ENCODE measurements around the gene COL11A2.
A peak's percentile ranks its signal among the peaks of the same experiment; 100 is the strongest.
"Not testable (repeated sequence)": the region's sequence is repeated elsewhere in the genome, so short reads cannot be mapped to it uniquely, and the experiment has no call there.

COL11A2 gene

GRCh38 chr6:33160728-33161344 is 31.4 kb downstream of the COL11A2 start:
- no peaks in the 10 kb centered on the region for H3K9me3 ChIP-seq (ENCODE audit: control insufficient read depth, insufficient read depth, low read depth, low read length)
- peaks cover 31% of the 10 kb centered on the region for H3K27me3 ChIP-seq (ENCODE audit: control insufficient read depth, insufficient read depth, low read length)
- H3K36me3 ChIP-seq (ENCODE audit: control insufficient read depth, insufficient read depth, low read length): no peaks in the 10 kb centered on the region
- no peak overlapping the region for H3K27ac ChIP-seq (ENCODE audit: low read depth, low read length)
- H3K4me3 ChIP-seq (ENCODE audit: low read depth, low read length): peak overlapping the region; percentile 71
- H3K4me1 ChIP-seq (ENCODE audit: control insufficient read depth, insufficient read depth, low read length): peaks cover 15% of the 10 kb centered on the region
- no peak overlapping the region for H3K9ac ChIP-seq (ENCODE audit: low read length)

GRCh38 chr6:33160096-33160495 is 32.2 kb downstream of the COL11A2 start:
- no peaks in the 10 kb centered on the region for H3K9me3 ChIP-seq (ENCODE audit: control insufficient read depth, insufficient read depth, low read depth, low read length)
- peaks cover 15% of the 10 kb centered on the region for H3K4me1 ChIP-seq (ENCODE audit: control insufficient read depth, insufficient read depth, low read length)
- H3K9ac ChIP-seq (ENCODE audit: low read length): no peak overlapping the region
- H3K36me3 ChIP-seq (ENCODE audit: control insufficient read depth, insufficient read depth, low read length): no peaks in the 10 kb centered on the region
- peaks cover 29% of the 10 kb centered on the region for H3K27me3 ChIP-seq (ENCODE audit: control insufficient read depth, insufficient read depth, low read length)
- no peak overlapping the region for H3K4me3 ChIP-seq (ENCODE audit: low read depth, low read length)
- H3K27ac ChIP-seq (ENCODE audit: low read depth, low read length): no peak overlapping the region

- Histone ChIP-seq H3K27ac (ENCODE audit: low read depth, low read length) (no peak overlapping the region), H3K36me3 (ENCODE audit: control insufficient read depth, insufficient read depth, low read length) (no peaks in the 10 kb centered on the region), H3K9ac (ENCODE audit: low read length) (no peak overlapping the region), H3K4me1 (ENCODE audit: control insufficient read depth, insufficient read depth, low read length) (peaks cover 11% of the 10 kb centered on the region), H3K4me3 (ENCODE audit: low read depth, low read length) (no peak overlapping the region), H3K9me3 (ENCODE audit: control insufficient read depth, insufficient read depth, low read depth, low read length) (0 out of 2 replicates have a peak, but pooled peaks cover 5% of the 10 kb centered on the region), H3K27me3 (ENCODE audit: control insufficient read depth, insufficient read depth, low read length) (peaks cover 10% of the 10 kb centered on the region)
These were observed 35.3 kb downstream of the COL11A2 start for GRCh38 chr6:33156964-33157363.

GRCh38 chr6:33156561-33156960 is 35.7 kb downstream of the COL11A2 start:
- H3K36me3 ChIP-seq (ENCODE audit: control insufficient read depth, insufficient read depth, low read length): no peaks in the 10 kb centered on the region
- no peak overlapping the region for H3K9ac ChIP-seq (ENCODE audit: low read length)
- peaks cover 6% of the 10 kb centered on the region; the same call in 1 of the 2 replicates for H3K27me3 ChIP-seq (ENCODE audit: control insufficient read depth, insufficient read depth, low read length)
- H3K4me3 ChIP-seq (ENCODE audit: low read depth, low read length): no peak overlapping the region
- H3K9me3 ChIP-seq (ENCODE audit: control insufficient read depth, insufficient read depth, low read depth, low read length): peaks cover 8% of the 10 kb centered on the region; the same call in 1 of the 2 replicates
- H3K27ac ChIP-seq (ENCODE audit: low read depth, low read length): no peak overlapping the region
- H3K4me1 ChIP-seq (ENCODE audit: control insufficient read depth, insufficient read depth, low read length): peaks cover 8% of the 10 kb centered on the region

GRCh38 chr6:33154349-33154748 is 37.9 kb downstream of the COL11A2 start:
- Histone ChIP-seq H3K4me3 (ENCODE audit: low read depth, low read length) (no peak overlapping the region), H3K9ac (ENCODE audit: low read length) (no peak overlapping the region), H3K36me3 (ENCODE audit: control insufficient read depth, insufficient read depth, low read length) (no peaks in the 10 kb centered on the region), H3K27me3 (ENCODE audit: control insufficient read depth, insufficient read depth, low read length) (no peaks in the 10 kb centered on the region; the same call in 1 of the 2 replicates), H3K27ac (ENCODE audit: low read depth, low read length) (no peak overlapping the region), H3K4me1 (ENCODE audit: control insufficient read depth, insufficient read depth, low read length) (no peaks in the 10 kb centered on the region), H3K9me3 (ENCODE audit: control insufficient read depth, insufficient read depth, low read depth, low read length) (peaks cover 13% of the 10 kb centered on the region; the same call in 1 of the 2 replicates)

GRCh38 chr6:33151050-33151449 is 41.2 kb downstream of the COL11A2 start:
- Histone ChIP-seq H3K27ac (ENCODE audit: low read depth, low read length) (no peak overlapping the region), H3K36me3 (ENCODE audit: control insufficient read depth, insufficient read depth, low read length) (no peaks in the 10 kb centered on the region), H3K4me1 (ENCODE audit: control insufficient read depth, insufficient read depth, low read length) (peaks cover 12% of the 10 kb centered on the region), H3K9ac (ENCODE audit: low read length) (no peak overlapping the region), H3K9me3 (ENCODE audit: control insufficient read depth, insufficient read depth, low read depth, low read length) (peaks cover 13% of the 10 kb centered on the region; the same call in 1 of the 2 replicates), H3K4me3 (ENCODE audit: low read depth, low read length) (no peak overlapping the region), H3K27me3 (ENCODE audit: control insufficient read depth, insufficient read depth, low read length) (no peaks in the 10 kb centered on the region; the same call in 1 of the 2 replicates)

GRCh38 chr6:33150560-33150959 is 41.7 kb downstream of the COL11A2 start:
- H3K9ac ChIP-seq (ENCODE audit: low read length); H3K27ac ChIP-seq (ENCODE audit: low read depth, low read length); H3K27me3 ChIP-seq (ENCODE audit: control insufficient read depth, insufficient read depth, low read length); H3K4me3 ChIP-seq (ENCODE audit: low read depth, low read length); H3K36me3 ChIP-seq (ENCODE audit: control insufficient read depth, insufficient read depth, low read length): not testable (repeated sequence)
- Histone ChIP-seq H3K4me1 (ENCODE audit: control insufficient read depth, insufficient read depth, low read length) (peaks cover 12% of the 10 kb centered on the region), H3K9me3 (ENCODE audit: control insufficient read depth, insufficient read depth, low read depth, low read length) (peaks cover 13% of the 10 kb centered on the region; the same call in 1 of the 2 replicates)

- H3K4me3 ChIP-seq (ENCODE audit: low read depth, low read length): no peak overlapping the region
- H3K9me3 ChIP-seq (ENCODE audit: control insufficient read depth, insufficient read depth, low read depth, low read length): peaks cover 18% of the 10 kb centered on the region
- H3K36me3 ChIP-seq (ENCODE audit: control insufficient read depth, insufficient read depth, low read length): no peaks in the 10 kb centered on the region
- no peak overlapping the region for H3K27ac ChIP-seq (ENCODE audit: low read depth, low read length)
- no peak overlapping the region for H3K9ac ChIP-seq (ENCODE audit: low read length)
- peaks cover 12% of the 10 kb centered on the region for H3K4me1 ChIP-seq (ENCODE audit: control insufficient read depth, insufficient read depth, low read length)
- H3K27me3 ChIP-seq (ENCODE audit: control insufficient read depth, insufficient read depth, low read length): no peaks in the 10 kb centered on the region; the same call in 1 of the 2 replicates
These were observed 44.2 kb downstream of the COL11A2 start for GRCh38 chr6:33147807-33148666.

GRCh38 chr6:33144373-33144772 is 47.9 kb downstream of the COL11A2 start:
- no peak overlapping the region for H3K9ac ChIP-seq (ENCODE audit: low read length)
- no peak overlapping the region for H3K27ac ChIP-seq (ENCODE audit: low read depth, low read length)
- no peaks in the 10 kb centered on the region; the same call in 1 of the 2 replicates for H3K27me3 ChIP-seq (ENCODE audit: control insufficient read depth, insufficient read depth, low read length)
- H3K36me3 ChIP-seq (ENCODE audit: control insufficient read depth, insufficient read depth, low read length): no peaks in the 10 kb centered on the region
- peaks cover 12% of the 10 kb centered on the region for H3K4me1 ChIP-seq (ENCODE audit: control insufficient read depth, insufficient read depth, low read length)
- no peak overlapping the region for H3K4me3 ChIP-seq (ENCODE audit: low read depth, low read length)
- peaks cover 5% of the 10 kb centered on the region for H3K9me3 ChIP-seq (ENCODE audit: control insufficient read depth, insufficient read depth, low read depth, low read length)

- H3K4me3 ChIP-seq (ENCODE audit: low read depth, low read length): no peak overlapping the region
- peaks cover 5% of the 10 kb centered on the region for H3K9me3 ChIP-seq (ENCODE audit: control insufficient read depth, insufficient read depth, low read depth, low read length)
- peaks cover 11% of the 10 kb centered on the region for H3K4me1 ChIP-seq (ENCODE audit: control insufficient read depth, insufficient read depth, low read length)
- H3K36me3 ChIP-seq (ENCODE audit: control insufficient read depth, insufficient read depth, low read length): no peaks in the 10 kb centered on the region
- no peak overlapping the region for H3K27ac ChIP-seq (ENCODE audit: low read depth, low read length)
- no peak overlapping the region for H3K9ac ChIP-seq (ENCODE audit: low read length)
- no peaks in the 10 kb centered on the region for H3K27me3 ChIP-seq (ENCODE audit: control insufficient read depth, insufficient read depth, low read length)
These were observed 49.0 kb downstream of the COL11A2 start for GRCh38 chr6:33143113-33143770.
